DMS 273 (cell line): ENCODE results near the gene ULK2.
A peak's percentile ranks its signal among the peaks of the same experiment; 100 is the strongest.
"Not testable (repeated sequence)": the region's sequence is repeated elsewhere in the genome, so short reads cannot be mapped to it uniquely, and the experiment has no call there.

ENCODE experiments used
- DNase-seq: peaks from one replicate; lab custom pipeline; 2025; ENCODE audit not compliant: unreplicated experiment; lab: John Stamatoyannopoulos, UW

The ULK2 gene

DNA sequence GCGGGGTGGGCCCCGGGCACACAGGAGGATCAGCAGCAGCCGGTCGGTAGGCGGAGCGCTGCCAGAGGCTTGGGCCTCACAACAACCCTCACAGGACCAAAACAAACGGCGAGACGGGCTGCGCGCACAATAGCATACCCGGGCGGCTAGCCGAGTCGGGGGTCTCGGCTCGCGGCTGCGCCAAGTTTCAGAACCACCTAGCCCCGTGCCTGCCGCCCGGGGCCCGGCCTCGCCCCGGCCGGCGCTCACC is 732 bp downstream of the ULK2 start:
- DNase-seq, result peak; percentile 79

DNA sequence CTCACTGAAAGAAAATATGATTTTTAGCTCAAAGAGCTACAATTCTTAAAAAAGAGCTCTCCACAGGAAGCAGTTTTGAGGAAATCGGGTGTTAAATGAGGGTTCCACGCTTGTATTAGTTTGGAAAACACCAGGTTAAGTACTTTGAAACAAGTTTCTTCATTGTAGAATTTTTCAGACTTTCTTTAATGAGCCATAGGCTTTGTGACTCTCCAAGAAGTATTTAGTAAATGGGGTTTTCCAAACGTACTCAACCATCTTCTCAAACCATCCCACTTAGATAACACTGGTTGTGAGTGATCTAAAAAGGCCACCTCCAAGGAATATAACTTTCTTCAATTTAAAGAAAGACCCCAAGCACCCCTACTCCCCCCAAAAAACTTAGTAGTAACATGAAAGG is 2.7 kb downstream of the ULK2 start:
- DNase-seq, result no peak

DNA sequence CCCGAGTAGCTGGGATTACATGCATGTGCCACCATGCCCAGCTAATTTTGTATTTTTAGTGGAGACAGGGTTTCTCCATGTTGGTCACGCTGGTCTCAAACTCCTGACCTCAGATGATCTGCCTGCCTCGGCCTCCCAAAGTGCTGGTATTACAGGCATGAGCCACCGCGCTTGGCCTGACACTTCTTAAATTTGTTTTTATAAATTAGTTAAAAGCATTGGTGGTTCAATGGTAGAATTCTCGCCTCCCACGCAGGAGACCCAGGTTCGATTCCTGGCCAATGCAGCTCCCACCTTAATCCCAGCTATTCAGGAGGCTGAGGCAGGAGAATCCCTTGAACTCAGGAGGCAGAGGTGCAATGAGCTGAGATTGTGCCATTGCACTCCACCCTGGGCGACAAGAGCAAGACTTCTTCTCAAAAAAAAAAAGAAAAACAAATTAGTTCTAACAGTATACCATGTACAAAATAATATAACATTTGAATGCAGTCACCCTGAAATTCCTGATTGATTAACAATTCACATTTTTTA is 7.0 kb downstream of the ULK2 start:
- DNase-seq, result not testable (repeated sequence)

DNA sequence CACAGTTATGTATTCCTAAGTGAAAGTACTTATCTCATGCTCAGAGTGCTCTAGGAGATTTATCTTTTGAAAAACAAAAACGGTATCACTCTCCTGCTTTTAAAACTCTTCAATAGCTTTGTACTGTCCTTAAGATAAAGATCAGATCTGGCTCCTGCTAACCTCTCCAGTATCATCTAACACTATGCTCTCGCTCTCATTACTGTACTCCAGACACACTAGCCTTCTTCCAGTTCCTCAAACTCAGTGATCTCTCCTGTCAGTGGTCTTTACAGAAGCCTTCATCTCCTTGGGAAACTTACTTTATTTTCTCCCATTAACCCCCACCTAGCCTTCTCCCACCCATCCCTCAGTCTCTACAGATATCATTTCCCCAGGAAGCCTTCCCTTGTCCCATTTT is 10.1 kb downstream of the ULK2 start:
- no peak for DNase-seq

DNA sequence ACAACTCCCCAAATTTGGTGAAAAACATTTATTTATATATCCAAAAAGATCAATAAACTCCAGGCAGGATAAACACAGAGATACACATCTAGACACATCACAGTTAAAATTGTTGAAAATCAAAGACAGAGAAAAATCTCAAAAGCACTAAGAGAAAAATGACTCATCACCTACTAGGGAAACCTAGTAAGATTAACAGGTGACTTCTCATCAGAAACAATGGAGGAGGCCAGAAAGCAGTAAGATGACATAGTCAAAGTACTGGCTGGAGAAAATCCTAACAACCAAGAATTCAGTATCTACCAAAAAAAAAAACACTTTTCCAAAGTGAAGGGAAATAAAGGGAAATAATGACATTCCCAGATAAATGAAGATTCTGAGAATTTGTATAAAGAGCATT is 33.8 kb downstream of the ULK2 start:
- DNase-seq, result no peak

DNA sequence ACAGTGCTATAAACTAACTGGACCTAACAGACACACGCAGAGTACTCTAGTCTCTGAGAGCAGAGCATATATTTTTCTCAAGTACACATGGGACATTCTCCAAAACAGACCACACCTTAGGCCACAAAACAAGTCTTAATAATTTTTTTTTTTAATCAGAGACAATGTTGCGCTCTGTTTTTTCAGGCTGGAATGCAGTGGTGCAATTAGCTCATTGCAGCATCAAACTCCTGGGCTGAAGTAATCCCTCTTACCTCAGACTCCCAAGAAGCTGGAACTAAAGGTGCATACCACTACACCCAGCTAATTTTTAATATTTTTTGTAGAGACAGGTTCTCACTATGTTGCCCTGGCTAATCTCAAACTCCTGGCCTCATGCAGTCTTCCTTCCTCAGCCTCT is 37.7 kb downstream of the ULK2 start:
- DNase-seq, result no peak

DNA sequence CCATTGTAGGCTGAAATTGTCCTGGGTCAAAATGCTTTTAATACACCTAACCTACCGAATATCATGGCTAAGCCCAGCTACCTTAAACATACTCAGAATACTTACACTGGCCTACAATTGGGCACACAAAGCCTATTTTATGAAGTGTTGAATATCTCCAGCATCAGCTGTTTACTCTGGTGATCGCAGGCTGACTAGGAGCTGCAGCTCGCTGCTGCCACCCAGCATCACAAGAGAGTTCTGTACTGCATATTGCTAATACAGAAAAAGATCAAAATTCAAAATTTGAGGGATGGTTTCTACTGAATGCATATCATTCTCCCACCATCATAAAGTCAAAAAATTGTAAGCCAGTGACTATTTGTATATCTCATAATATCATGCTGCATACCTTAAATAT is 55.3 kb downstream of the ULK2 start:
- DNase-seq, result peak; percentile 3

DNA sequence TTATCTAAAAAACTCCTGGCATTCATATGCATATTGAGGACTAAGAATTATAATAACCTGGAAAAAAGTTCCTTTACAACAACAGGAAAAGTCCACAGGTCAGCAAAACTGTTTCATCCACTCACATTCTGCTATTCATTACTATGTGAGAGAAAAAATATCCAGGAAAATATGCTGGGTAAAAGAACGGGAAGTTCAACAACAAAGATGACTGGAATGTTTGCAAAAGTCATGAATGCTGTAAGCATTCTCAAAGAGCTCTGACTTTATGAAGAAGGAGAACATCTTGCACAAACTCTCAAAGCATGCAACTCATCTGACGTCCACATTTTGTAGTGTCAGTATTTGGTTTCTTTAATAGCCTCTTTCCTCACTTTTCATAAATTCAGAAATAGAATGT is 62.7 kb downstream of the ULK2 start:
- DNase-seq, result no peak

DNA sequence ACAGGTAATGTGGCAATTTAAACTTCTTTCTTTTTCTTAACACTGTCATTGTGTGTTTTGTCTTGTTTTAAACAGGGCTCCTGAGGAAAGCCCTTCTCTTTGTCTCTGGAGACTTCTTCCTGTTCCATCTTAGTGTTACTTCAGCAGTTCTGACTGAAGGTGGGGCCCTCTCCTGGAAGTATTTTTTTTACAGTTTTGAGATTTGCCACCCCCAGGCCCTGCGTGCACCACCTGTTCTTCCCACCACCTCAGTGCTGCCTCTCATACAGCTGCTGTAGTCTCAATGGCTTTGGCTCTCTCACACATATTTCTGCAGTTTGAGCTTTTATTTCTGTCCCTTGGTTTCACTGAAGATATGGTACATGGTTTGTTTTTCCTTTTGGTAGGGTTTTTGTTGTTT is 67.2 kb downstream of the ULK2 start:
- DNase-seq, result peak; percentile 3

DNA sequence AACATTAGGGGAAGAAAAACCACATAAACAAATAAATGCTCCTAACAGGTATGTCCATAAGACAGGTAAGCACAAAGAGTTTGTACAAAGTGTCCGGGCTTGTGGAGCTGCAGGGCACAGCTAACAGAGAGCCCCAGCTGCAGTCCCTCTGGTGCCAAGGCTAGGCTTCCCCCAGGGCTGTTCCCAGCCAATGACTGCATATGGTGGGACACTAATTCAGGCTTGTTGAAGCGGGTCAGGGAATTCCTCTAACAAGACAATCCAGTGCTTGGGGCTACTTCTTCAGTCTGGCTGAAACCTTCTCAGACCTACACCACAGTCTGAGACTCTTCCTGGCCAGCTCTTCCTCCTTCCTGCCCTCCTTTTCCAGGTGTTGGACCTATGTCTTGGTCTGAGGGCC is 67.9 kb downstream of the ULK2 start:
- no peak for DNase-seq

DNA sequence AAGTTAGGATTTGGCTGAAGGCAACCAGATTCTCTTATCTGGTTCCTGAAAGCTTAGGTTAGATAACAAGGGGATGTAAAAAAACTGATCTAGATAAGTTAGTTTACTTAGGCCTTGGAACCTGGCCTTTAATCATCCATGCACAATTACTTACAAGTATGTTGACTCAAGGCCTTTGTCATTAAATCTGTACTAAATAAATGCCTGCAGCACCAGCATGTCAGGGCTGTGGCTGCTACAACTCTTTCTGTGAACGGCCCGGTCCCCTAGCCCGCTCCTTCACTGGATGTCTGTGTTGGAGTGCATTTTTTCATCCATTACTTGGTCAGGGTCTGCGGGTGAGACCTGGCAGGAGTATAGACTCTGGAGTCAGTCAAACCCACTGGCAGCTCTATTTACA is 71.3 kb downstream of the ULK2 start:
- peak; percentile 1 for DNase-seq

DNA sequence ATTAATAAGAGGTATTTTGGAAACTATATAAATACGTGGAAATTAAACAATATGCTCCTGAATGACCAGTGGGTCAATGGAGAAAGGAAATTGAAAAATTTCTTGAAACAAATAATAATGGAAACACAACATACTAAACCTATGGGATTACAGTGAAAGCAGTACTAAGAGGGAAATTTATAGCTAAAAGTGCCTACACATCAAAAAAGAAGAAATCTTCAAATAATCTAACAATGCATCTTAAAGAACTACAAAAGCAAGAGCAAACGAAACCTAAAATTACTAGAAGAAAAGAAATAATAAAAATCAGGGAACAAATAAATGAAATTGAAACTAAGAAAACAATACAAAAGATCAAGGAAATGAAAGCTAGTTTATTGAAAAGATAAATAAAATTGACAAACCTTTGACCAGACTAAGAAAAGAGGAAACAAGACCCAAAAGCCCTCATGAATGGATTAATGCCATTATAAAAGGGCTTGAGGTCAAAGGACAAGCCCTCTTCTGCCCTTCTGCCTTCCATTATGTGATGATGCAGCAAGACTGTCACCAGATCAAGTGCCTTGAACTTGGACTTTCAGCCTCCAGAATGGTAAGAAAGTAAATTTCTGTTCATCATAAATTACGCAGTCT is 75.7 kb downstream of the ULK2 start:
- no peak for DNase-seq

DNA sequence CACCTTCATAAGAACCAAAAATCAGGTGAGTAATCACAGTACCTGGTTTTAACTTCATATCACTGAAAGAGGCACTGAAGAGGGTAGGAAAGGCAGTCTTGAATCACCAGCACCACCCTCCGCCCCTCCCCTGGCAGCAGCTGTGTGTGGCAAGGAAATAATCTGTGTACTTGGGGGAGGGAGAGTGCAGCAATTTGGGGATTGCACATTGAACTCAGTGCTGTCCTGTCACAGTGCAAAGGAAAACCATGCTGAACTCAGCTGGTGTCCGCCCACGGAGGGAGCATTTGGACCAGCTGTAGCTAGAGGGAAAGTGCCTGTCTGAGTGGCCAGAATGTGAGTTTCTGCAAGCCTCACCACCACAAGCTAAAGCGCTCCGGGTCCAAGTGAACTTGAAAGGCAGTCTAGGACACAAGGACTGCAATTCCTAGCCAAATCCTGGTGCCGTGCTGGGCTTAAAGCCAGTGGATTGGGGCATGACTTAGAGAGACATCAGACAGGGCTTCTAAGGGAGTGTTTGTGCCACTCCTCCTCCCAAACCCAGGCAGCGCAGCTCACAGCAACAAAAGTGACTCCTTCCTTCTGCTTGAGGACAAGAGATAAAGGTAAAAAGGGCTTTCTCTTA is 79.9 kb downstream of the ULK2 start:
- DNase-seq, result peak; percentile 8

DNA sequence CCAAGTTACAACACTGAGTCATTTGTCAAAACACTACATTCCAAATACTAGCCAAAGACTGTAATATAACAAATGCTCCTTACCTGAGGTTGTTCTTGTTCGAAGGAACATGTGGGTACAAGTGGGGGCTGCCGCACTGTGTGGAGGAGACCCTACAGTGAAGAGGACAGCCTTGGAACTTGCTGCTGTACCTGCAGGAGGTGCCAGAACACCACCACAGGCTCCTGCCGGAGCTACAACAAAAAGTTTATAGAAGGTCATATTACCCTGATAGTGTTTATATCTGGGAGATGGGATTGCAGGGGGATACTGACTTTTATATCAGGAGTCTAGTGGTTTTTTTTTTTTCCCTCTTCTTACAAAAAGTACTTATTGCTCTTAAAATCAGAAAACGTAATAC is 81.9 kb downstream of the ULK2 start:
- DNase-seq, result peak; percentile 4

DNA sequence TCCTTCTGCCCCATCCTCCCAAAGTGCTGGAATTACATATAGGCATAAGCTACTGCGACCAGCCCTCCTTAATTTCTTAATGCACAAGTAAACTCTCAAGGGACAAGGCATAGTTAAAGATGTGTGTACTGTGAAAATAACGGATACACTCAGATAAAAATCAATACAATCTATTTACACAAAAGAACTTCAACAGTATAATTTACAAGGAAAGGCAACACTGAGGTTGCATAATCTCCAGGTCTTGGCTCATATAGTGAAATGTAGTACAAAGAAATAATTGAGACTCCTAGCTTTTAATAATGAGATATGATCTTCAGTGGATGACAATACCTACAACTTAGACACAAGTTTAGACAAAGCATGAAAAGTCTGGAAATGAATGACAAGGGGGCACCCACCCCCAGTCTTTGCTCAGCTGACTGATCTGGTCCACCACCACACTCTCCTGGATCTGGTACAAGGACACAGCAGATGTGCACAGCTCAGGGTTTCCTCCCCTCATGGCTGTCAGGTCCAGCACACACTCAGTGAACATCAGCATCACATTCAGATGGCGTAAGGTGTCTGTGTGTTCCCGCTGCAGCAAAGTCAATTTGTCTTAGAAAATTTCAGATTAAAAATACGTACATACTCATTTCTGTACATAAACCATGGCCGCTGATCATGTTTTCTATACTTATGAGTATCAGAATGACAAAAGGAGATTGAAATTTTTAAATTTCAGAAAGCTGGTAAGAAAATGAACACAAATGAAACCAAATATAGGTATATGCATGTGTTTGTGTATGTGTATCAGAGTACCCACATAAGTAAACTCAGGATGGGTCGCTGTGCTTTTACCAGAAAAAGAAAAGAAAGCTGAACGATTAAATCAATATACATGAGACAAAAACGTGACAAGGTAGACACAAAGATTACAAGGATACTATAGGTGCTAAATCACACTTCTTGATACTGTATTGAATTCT is 86.0 kb downstream of the ULK2 start:
- DNase-seq, result no peak

DNA sequence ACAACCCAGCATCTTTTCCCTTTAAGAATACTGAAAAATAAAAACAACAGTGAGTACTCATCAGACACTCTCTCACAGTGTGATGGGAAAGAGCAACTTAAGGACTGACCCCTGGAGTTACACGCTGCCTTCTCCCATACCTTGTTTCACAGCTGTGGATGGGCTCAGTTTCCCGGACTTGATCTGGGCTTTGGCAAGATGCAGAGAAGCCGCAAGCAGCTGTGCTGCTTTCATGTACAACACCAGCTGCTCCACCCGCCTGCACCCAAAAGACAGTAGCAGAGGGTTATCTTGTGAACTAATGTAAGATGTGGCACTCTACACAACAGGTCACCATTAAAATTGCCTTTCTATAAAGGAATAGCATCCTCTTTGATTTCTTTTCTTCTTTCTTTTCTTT is 86.9 kb downstream of the ULK2 start:
- no peak for DNase-seq

DNA sequence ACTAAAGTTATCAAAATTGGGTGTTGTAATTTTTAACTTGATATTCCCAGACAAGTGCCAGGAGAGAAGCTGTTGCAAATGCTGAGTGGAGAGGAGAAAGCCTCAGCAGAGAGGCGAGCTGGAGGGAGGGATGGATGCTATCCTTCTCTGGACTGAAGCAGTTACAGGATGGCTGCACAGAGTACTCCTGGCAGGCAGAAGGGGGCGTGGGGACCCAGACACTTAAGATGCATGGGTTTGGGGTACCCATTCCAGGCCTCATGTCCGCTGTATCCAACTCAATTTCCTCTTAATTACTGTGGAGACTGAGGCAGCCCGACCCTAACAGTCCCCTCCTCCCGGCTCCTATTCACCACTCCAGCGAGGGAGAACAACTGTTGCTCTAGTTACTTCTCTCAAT is 94.2 kb downstream of the ULK2 start:
- DNase-seq, result no peak

DNA sequence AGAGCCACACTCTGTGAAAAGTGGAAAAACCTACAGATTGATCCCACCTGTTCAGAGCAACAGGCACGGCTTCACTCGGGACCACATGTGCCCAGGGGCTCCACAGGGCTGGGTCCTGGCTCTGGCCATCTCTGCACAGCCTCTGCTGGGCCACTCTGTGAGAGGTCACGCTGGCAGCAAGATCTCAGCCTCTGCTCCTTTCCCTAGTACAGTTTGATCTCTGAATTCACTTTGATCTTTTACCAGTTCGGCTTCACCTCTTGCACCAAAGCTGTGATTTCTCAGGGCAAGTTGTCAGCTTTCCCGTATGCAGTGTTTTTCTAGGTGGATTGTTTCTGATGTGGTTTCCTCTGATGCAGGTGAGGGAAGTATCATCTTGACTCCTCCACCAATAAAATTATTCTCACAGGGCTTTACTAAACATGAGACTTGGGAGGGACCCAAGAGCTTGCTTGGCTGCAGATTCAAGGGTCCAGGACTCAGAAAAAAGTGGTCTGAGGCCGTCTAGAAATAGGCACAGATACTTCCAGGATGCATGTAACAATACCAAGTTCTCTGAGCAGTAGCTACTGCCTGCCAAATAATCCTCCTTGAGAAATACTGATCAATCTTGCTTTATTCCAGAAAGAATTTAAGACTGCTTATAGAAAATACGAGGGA is 95.6 kb downstream of the ULK2 start:
- DNase-seq, result no peak

DNA sequence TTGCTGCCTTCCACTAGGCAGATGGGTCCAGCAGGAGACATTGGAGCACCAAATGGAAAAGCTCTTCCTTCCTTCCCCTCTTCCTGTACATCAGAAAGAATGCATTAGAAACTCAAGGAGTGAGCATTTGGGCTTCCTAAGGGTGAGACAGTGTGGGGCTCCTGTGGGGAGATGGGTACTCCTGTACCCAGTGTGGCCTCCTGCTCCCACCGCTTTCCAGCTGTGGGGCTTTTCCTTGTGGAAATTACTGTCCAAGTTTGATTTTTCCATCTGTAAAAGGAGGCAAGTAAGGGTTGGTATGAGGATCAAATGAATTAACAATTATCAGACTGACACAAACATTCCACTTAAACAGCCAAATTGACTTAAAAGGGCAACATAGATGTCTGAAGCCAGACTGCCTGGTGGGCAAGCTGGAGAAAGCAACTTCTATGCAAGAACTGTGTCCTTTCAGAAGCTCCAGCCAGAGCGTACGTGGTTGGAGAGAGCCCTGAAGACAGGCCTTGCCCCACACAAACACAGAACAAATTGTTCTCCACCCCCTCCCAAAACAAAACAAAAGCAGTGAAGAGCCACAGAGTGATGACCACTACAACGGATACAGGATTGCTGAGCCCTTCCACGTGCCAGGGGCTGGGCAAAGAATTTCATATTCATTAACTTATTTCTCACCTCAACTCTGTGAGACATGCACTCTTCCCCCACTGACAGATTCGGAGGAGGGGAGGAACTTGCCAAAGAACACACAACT is 96.6 kb downstream of the ULK2 start:
- no peak for DNase-seq

DNA sequence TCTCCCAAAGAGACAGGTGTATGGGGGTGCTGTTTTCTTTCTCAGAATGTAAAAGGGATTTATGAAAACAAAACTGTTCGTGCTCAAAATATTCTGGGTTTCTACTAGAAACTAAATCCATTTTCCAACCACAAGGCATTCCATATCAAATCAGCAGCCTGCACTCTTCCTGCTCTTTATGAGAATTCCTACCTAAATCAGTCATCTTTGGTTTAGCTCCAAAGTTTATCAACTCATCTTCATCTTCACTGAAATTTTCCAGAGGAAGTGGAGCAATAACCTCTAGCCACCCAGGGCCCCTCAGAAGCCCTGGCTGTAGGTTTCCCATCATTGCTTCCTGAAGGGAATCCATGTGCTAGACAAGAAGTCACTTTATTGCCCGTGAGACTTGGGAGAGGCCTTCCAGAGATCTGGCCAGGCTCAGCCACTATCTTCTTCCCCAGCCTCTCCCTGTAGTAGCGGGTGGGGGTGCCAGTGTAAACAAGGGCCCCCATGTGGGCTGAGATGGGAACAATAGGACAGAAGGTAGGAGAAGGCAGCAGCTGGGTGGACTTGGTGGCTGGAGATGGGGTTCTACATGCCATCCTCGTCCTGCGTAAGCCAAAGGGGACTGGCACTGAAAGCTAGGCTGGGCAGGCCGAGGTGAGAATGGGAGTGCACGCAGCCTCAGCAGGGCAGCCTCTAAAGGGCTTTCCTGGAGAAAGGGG is 97.6 kb downstream of the ULK2 start:
- DNase-seq, result no peak
